Esophagus muscularis mucosa (tissue), 3 donors: ENCODE data around the gene ACE2.

Source experiments
- EP300 ChIP-seq: sonication (generic); formaldehyde crosslinking; IDR thresholded peaks from one replicate; pipeline ENCODE4 v1.6.1; 2017; ENCODE audit warnings: antibody characterized with exemption
- TF ChIP-seq, protein P1 (sequence below), 3 experiments: fragments of 200-600 bp in 2 of 3; fragments of 450-650 bp in 1 of 3; sonication (generic) in 2 of 3; IDR thresholded peaks; one replicate each; pipeline ENCODE4 v1.5.1; 2017 to 2019; ENCODE audit warnings: antibody characterized with exemption in 3 of 3, mild to moderate bottlenecking in 2 of 3, moderate library complexity in 1 of 3

- TF ChIP-seq, protein P1, sequence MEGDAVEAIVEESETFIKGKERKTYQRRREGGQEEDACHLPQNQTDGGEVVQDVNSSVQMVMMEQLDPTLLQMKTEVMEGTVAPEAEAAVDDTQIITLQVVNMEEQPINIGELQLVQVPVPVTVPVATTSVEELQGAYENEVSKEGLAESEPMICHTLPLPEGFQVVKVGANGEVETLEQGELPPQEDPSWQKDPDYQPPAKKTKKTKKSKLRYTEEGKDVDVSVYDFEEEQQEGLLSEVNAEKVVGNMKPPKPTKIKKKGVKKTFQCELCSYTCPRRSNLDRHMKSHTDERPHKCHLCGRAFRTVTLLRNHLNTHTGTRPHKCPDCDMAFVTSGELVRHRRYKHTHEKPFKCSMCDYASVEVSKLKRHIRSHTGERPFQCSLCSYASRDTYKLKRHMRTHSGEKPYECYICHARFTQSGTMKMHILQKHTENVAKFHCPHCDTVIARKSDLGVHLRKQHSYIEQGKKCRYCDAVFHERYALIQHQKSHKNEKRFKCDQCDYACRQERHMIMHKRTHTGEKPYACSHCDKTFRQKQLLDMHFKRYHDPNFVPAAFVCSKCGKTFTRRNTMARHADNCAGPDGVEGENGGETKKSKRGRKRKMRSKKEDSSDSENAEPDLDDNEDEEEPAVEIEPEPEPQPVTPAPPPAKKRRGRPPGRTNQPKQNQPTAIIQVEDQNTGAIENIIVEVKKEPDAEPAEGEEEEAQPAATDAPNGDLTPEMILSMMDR (IDR thresholded peaks at IDR 0.05), result no peak
- TF ChIP-seq EP300, result no peak
Observed at GRCh38 chrX:15514279-15514678, 86.5 kb downstream of the ACE2 start.
